Glutamatergic neuron (in vitro differentiated cells): Measurements from ENCODE around the gene SLC12A8. TPM values are rescaled to one million over a fixed set of nuclear protein-coding genes. Genes with fewer than 3 reads are reported as not detected.
A peak's percentile ranks its signal among the peaks of the same experiment; 100 is the strongest.

Experiments used
- DNase-seq: peaks from one replicate; pipeline ENCODE4 v3.0.0; 2022
- H3K27ac Mint-ChIP-seq: one replicate; pipeline ENCODE4 v1.8.0; 2020; ENCODE audit warnings: mild to moderate bottlenecking, mixed read lengths, inconsistent platforms; ENCODE audit not compliant: unreplicated experiment
- H3K27me3 Mint-ChIP-seq: one replicate; pipeline ENCODE4 v1.8.0; 2020; ENCODE audit warnings: mild to moderate bottlenecking, moderate library complexity, mixed read lengths, inconsistent platforms; ENCODE audit not compliant: unreplicated experiment
- H3K36me3 Mint-ChIP-seq: one replicate; pipeline ENCODE4 v1.8.0; 2020; ENCODE audit warnings: mild to moderate bottlenecking, mixed read lengths, inconsistent platforms; ENCODE audit not compliant: unreplicated experiment
- H3K4me1 Mint-ChIP-seq: one replicate; pipeline ENCODE4 v1.8.0; 2020; ENCODE audit warnings: mild to moderate bottlenecking, low read depth, mixed read lengths, inconsistent platforms; ENCODE audit not compliant: unreplicated experiment
- H3K4me3 Mint-ChIP-seq: one replicate; pipeline ENCODE4 v1.8.0; 2020; ENCODE audit warnings: mild to moderate bottlenecking, mixed read lengths, inconsistent platforms; ENCODE audit not compliant: unreplicated experiment
- H3K9me3 Mint-ChIP-seq: one replicate; pipeline ENCODE4 v1.8.0; 2020; ENCODE audit warnings: mild to moderate bottlenecking, moderate library complexity, mixed read lengths, inconsistent platforms; ENCODE audit not compliant: unreplicated experiment
- CTCF ChIP-seq: fragments of 200-600 bp; sonication (generic); IDR thresholded peaks from one replicate; pipeline ENCODE4 v1.5.0; 2021; ENCODE audit not compliant: partially characterized antibody, unreplicated experiment
- total RNA-seq: library from RNA; stranded (reverse); fragmentation: NEBNext Ultra II Directional; extraction: Animal tissue kit (Norgen Biotek cat#: 25700); gene quantifications from one replicate; pipeline ENCODE4 v1.2.1, GENCODE V29; 2021; ENCODE audit not compliant: unreplicated experiment

Gene SLC12A8
- total RNA-seq, 1 donor from 2014 or later, result 2.4 TPM

GRCh38 chr3:125055913-125056745 lies 156.4 kb downstream of the SLC12A8 start, which contains the start of gene HEG1:
TSS of gene HEG1 (minus strand) at chr3:125055997. CDS start at chr3:125055890, 107 bp downstream.
- Mint-ChIP-seq H3K27me3 (peaks cover 6% of the 10 kb centered on the region), H3K27ac (peak within 1 kb of the TSS; percentile 60), H3K4me1 (peaks cover 54% of the 10 kb centered on the region), H3K36me3 (no peaks in the 10 kb centered on the region), H3K9me3 (peaks cover 19% of the 10 kb centered on the region), H3K4me3 (peak within 1 kb of the TSS; percentile 95)
- no peak for TF ChIP-seq CTCF
- DNase-seq, result peak; percentile 82

GRCh38 chr3:125055331-125055912 lies 157.1 kb downstream of the SLC12A8 start:
- peak; percentile 65 for DNase-seq
- no peak for TF ChIP-seq CTCF
- Mint-ChIP-seq H3K4me1 (peaks cover 55% of the 10 kb centered on the region), H3K27me3 (peaks cover 6% of the 10 kb centered on the region), H3K27ac (no peak overlapping the region), H3K4me3 (peak overlapping the region; percentile 95), H3K36me3 (peaks cover 3% of the 10 kb centered on the region), H3K9me3 (peaks cover 19% of the 10 kb centered on the region)

- peaks cover 54% of the 10 kb centered on the region for H3K4me1 Mint-ChIP-seq
- no peak for DNase-seq
- H3K9me3 Mint-ChIP-seq, result peaks cover 19% of the 10 kb centered on the region
Observed at GRCh38 chr3:125054449-125055329, 157.9 kb downstream of the SLC12A8 start.

GRCh38 chr3:125054062-125054448 lies 158.5 kb downstream of the SLC12A8 start:
- Mint-ChIP-seq H3K4me3 (peak overlapping the region; percentile 95), H3K4me1 (peaks cover 55% of the 10 kb centered on the region), H3K27ac (peak overlapping the region; percentile 59), H3K9me3 (peaks cover 21% of the 10 kb centered on the region), H3K27me3 (peaks cover 6% of the 10 kb centered on the region), H3K36me3 (peaks cover 5% of the 10 kb centered on the region)
- TF ChIP-seq CTCF, result no peak
- no peak for DNase-seq

More at GRCh38 chr3:125054449-125055329, 157.9 kb downstream of the SLC12A8 start:
- peak overlapping the region; percentile 60 for H3K27ac Mint-ChIP-seq
- H3K27me3 Mint-ChIP-seq, result peaks cover 6% of the 10 kb centered on the region
- TF ChIP-seq CTCF, result no peak
- peaks cover 5% of the 10 kb centered on the region for H3K36me3 Mint-ChIP-seq
- peak overlapping the region; percentile 95 for H3K4me3 Mint-ChIP-seq
